Stimulated activated CD8-positive, alpha-beta memory T cell treated with anti-CD3 and anti-CD28 coated beads, Interleukin-7, amount 100 ng/mL, for 1 hour (primary cell): Measurements from ENCODE around the gene PRXL2B.
A peak's percentile ranks its signal among the peaks of the same experiment; 100 is the strongest.
"Not testable (repeated sequence)": the region's sequence is repeated elsewhere in the genome, so short reads cannot be mapped to it uniquely, and the experiment has no call there.

Source experiments
- DNase-seq, 2 donors: peaks; one replicate each; pipeline ENCODE4 v3.0.0-alpha.2; 2020; ENCODE audit warnings: low read depth in 2 of 2

The PRXL2B gene

DNA sequence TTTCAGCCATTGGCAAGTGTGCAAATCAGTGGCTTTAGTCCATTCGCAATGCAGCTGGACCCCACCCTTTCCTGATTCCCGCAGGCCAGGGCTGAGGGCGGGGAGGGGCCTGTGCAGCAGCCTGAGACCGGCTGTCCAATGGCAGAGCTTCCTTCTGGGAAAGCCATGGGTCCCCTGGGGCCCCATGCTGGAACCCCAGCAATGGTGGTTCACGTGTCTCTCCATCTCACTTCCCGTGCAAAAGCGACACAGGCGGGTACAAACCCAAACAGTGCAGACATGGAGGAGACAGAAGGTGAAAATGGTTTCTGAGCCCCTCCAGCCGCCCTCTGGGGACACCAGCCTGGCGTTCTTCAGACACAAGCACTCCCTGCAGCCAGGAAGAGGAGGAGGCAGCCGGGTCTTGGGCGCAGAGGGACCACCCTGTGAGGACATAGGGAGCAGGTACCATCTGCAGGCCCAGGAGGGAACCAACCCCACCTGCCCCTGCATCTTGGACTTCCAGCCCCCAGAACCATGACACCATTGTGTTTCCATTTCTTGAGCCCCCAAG, 36.2 kb upstream of the PRXL2B start:
- DNase-seq: not testable (repeated sequence)

DNA sequence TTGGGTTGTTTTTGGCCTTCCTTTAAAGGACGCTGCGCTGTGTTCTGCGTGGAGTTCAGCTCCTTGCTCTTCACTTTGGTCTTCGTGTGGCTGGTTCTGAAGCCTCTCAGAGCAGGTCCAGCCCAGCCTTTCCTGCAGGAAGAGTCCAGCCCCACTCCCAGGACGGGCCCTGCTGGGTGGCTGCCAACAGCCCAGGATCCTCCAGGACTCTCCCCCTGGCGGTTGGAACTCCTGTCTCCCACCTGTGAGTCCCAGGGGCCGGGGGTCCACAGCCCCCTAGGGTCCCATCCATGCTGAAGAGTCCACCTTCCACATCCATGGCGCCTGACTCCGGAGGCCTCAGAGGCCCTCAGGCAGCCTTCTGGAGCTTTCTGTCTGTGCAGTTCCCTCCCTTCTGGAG, 35.0 kb upstream of the PRXL2B start:
- DNase-seq: not testable (repeated sequence)

DNA sequence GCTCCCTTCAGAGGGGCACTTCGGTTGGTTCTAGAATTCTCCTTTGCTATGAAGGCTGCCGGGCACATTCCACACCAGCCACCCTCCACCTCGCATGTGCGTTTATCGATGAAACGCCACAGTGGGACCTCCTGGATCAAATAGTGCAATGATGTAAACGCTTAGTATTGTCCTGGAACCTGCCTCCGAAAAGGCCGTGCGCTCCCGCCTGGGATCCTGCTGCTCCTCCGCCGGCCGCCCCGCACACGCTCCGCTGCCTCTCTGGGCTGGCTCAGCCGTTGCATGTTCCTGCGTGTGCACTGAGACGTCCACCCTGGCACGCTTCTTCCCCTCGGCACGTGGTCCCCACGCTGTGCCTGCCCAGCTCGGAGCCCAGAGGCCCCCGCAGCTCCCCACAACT, 34.4 kb upstream of the PRXL2B start:
- DNase-seq: no peak

DNA sequence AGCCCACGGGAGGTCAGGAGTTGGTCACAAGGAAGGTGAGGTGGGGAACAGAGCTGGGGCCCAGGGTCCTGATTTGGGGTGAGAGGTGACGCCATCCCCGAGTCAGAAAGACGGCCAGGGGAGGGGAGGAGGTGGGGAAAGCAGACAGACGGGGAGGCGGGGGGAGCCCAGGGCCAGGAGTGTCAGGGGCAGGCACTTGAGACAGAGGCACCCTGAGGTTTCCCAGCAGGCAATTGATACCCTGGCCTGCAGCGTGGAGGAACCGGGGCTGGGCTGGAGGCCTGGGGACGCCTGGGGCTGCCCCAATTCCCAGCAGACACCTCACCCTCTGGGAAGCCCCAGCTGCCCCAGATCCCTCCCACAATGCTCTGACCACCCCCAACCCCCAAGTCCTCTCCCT, 33.5 kb upstream of the PRXL2B start:
- DNase-seq: not testable (repeated sequence)

DNA sequence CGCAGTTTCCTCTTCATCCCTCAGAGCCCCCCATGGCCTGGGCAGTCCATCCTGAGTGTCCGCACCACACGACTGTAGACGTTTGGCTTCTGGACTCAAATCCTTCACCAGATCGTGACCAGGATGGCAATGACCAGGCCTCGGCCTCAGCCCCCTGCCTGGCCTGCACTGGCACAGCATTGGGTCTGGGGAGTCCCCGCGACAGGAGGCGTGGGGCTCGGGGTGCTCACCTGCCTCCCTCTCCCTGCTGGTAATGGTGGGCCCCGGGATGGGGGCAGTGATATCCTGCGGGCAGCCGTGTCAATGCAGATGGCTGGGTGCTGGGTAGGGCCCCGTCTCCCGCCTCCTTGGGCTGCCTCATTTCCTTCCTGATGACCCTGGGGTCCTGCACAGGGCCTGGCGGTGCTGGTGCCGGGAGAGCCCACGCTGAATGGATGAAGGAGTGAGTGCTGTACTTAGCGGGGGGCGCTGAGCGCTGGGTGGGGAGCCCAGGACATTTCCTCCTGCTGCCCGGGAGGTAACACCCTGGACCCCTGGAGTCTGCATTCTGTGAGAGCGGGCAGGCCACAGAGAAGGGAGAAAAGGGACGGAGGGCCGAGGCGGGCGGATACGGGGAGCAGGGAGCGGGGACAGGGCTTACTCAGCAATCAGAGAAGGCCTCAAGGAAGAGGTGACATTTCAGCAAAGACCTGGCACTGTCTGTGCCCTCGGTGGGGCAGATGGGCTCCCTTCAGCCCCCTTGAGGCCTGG, 32.5 kb upstream of the PRXL2B start:
- no peak for DNase-seq

DNA sequence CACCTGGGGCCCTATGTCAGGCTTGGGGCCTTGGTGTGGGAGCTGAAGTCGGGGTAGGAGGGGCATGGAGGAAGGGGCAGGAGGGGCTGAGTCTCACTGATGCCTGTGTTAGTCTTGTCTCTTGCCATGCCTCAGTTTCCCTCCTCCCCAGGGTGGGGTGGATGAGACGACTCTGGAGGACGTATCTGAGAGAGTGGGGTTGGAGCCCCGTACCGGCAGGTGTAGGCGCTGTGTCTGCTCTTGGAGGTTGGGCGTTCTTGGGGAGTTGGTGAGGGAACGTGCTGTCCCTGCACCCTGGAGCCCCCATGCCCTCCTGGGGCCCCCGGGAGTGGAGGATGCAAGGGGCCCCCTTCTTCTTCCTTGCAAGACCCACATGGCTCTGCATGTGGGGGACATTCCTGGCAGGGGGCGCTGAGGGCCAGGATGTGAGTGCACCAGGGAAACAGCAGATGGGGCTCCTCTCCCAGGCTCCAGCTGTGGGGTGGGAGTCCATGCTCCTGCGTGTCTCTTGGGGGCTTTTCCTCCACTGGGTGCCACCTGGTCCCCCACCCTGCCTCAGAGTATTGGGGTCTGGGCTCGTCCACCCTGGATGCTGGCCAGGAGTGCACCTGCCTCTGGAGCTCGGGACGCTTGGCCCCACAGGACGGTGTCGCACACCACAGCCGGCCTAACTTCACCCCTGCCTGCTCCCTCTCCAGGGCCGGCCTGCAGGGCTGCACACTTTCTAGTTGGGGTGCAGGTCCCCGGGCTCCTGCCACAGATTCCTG, 31.8 kb upstream of the PRXL2B start:
- DNase-seq: no peak

DNA sequence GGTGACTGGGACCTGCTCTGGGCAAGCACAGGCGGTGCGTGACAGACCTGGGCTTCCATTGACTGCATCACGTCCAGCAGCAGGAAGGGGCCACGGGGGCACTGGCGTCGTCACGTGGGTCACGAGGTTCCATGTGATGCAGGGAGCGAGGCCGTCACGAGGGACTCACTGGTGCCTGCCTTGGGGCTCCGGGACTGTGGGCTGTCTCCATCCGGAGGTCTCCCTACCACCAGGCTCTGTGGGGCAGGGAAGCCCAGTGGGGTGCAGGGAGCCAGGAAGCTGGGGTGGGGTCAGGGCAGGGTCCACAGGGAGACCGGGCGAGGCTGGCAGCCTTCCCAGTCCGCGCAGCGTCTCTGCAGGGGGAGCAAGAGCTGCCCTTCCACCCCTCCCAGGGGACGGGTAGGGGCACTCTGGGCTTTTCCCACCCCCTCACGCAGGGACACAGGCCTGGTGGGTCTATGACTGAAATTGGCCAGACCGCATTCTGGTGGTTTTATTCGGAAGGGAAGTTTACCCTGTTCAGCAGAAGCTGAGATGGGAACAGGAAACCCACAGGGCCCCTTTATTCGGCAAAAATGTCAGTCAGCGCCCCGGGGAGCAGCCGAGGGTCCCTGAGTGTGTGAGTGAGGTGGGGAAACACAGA, 30.8 kb upstream of the PRXL2B start:
- DNase-seq: peak in 1 of 2 donors; percentile 41

DNA sequence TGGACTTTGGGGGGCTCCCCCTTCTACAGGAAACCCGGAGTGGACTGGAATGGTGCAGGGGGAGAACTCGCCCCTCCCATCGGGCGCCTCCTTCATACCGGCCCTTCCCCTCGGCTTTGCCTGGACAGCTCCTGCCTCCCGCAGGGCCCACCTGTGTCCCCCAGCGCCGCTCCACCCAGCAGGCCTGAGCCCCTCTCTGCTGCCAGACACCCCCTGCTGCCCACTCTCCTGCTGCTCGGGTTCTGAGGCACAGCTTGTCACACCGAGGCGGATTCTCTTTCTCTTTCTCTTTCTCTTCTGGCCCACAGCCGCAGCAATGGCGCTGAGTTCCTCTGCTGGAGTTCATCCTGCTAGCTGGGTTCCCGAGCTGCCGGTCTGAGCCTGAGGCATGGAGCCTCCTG, 30.3 kb upstream of the PRXL2B start, which contains the start of gene TNFRSF14:
Gene TNFRSF14, plus strand, starts transcription at position 95 of the 401 bp plus-strand sequence. Its CDS starts 294 bp downstream, at position 389.
- peak in 1 of 2 donors; percentile 48 for DNase-seq

DNA sequence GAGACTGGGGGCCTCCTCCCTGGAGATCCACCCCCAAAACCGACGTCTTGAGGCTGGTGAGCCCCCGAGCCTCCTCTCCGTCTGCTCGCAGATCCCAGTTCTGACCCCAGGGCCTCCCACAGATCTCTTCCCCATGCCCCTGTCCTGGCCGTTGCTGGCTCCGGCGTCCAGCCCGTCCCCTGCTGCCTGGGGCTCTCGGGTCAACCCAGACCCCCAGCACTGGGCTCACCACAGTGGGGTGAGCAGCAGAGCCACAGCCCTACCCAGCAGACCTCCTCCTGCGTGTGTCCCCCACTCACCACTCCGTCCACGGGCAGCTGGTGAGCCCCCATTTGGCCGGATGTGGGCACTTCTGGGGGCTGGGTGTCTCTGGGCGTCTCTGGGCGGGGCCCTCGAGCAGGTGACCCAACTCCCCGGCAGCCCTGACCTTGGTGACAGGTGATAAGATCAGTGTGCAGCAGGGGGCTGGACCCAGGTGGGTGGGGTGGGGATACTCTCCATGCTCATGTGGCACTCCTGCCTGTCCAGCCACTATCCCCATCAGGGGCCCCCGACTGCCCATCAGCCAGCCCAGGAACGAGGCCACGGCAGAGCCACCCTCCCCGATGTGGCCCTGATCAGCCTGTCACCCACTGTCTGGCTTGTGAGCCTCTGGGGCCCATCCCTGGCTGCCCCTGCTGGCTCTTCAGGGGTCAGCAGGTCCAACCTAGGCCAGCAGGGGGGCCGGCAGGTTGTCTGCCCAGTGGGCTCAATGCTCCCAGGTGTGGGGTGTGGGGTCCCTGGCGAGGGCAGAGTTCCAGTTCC, 29.7 kb upstream of the PRXL2B start:
- DNase-seq: no peak

DNA sequence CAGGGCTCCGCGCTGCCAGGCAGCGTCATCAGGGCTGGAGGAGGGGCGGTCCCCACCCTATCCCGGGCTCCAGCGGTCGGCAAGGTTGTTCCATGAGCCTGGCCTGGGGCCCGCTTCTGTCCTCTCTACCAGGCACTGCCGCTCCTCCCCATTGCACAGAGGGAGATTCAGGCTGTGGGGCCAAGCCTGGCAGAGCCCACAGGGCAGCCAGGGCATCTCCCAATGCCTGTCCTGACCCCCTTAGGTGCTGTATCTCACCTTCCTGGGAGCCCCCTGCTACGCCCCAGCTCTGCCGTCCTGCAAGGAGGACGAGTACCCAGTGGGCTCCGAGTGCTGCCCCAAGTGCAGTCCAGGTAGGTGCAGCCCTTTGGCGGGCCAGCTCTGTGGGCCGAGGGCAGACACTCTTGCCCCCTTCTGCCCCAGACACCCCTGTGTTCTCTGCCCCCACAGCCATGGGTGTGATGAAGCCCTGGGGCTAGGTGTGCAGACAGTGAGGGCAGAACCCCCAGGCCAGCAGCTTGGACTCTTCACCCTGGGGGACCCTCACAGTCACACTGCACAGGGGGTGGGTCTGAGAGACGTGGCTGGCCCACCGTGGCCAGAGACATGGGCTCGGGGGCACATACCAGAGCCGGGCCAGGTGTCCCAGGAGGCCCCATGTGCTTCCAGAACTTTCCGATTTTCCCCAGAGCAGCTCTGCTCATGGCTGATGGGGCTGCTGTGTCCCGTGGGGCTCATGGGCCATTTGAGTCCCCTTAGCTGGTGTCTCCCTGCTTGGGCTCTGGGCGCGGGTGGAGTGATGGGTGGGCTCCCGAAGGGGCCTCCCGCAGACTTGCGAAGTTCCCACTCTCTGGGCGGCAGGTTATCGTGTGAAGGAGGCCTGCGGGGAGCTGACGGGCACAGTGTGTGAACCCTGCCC, 28.8 kb upstream of the PRXL2B start:
- no peak for DNase-seq

DNA sequence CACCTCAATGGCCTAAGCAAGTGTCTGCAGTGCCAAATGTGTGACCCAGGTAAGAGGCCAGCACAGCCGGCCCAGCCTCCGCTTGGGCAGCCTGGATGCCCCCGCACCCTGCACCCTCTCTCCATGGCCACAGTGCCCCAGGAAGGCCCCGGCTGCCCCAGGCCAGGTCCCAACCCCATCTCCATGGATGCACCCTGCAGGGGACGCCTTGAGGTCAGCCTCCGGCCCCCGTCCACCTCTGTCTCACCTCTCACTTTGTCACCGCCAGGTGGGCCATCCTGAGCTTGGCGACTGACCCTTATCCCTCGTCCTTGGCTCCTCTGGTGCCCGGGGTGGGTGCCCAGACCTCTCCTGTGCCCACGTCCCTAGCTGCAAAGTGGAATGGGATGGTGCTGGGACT, 28.2 kb upstream of the PRXL2B start:
- DNase-seq: no peak

DNA sequence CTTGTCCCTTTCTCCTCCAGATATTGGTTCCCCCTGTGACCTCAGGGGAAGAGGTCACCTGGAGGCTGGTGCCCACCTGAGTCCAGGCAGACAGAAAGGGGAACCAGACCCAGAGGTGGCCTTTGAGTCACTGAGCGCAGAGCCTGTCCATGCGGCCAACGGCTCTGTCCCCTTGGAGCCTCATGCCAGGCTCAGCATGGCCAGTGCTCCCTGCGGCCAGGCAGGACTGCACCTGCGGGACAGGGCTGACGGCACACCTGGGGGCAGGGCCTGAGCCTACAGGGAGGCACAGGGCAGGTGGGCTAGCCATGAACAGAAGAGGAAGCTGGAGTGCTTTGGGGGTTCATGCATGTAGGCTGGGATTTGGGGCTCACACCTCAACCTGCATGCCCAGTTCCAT, 27.7 kb upstream of the PRXL2B start:
- no peak for DNase-seq

DNA sequence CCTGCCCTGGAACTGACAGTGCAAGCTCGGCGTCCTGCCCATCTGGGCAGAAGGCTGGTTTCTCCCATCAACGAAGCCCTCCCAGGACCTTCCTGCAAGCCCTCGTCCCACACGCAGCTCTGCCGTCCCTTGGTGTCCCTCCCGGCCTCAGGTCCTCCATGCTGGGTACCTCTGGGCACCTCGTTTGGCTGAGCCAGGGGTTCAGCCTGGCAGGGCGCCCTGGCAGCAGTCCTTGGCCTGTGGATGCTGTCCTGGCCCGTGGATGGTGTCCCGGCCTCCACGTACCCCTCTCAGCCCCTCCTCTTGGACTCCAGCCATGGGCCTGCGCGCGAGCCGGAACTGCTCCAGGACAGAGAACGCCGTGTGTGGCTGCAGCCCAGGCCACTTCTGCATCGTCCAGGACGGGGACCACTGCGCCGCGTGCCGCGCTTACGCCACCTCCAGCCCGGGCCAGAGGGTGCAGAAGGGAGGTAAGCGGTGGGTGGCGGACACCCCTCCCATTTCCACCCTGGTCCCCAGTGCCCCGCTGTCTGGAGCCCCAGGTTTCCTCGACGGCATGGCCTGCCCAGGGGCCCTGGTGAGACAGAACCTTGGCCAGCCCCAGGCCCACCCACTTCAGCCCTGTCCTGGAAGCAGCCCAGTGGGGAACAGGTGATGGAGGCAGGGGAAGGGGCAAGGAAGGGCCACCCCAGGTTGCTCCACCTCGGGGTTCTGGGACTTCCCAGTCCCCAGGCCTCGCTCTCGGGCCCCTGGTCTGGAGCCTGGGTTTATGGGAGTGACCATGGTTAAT, 26.9 kb upstream of the PRXL2B start:
- DNase-seq: no peak

DNA sequence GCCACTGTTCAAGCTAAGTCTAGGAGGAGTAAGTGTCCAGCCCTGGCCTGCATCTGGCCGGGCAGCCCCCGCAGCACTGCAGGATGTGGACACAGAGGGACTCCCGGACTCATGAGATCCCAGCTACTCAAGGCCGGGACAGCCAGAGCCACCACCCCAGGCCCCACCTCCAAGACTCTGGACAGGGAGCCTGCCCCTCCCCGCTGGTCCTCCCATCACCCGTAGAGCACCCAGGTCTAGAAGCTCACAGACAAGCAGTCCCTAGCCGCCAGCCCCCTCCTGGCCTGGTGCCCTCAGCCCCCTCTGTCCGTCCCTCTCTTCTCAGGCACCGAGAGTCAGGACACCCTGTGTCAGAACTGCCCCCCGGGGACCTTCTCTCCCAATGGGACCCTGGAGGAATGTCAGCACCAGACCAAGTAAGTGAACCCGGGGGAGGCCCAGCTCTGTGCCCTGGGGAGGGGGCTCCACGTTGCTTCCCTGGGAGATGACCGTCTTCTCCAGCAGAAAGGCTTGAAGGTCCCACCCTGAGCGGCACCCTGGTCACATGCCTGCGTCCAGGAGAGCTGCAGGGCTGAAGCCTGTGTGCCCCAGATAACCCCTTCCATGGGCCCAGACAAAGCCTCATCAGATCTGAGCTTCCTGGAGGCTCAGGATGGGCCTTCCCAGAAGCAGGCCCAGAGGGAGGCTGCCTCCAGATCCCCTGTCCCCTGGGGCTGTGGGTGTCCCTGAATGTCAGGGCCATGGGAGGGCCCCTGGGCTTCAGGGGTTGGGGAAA, 26.1 kb upstream of the PRXL2B start:
- no peak for DNase-seq

DNA sequence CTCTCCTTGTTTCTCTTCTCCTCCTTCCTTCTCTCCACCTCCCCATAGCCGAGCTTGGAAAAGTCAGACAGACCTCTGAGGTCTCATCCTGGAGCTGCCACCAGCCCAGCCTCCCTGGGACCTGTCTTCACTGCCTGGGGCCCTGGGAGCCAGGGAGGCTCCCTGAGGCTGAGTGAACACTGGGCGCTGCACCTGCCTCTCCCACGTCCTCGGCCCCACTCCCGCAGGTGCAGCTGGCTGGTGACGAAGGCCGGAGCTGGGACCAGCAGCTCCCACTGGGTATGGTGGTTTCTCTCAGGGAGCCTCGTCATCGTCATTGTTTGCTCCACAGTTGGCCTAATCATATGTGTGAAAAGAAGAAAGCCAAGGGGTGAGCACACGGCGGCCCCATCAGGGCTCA, 25.1 kb upstream of the PRXL2B start:
- no peak for DNase-seq

DNA sequence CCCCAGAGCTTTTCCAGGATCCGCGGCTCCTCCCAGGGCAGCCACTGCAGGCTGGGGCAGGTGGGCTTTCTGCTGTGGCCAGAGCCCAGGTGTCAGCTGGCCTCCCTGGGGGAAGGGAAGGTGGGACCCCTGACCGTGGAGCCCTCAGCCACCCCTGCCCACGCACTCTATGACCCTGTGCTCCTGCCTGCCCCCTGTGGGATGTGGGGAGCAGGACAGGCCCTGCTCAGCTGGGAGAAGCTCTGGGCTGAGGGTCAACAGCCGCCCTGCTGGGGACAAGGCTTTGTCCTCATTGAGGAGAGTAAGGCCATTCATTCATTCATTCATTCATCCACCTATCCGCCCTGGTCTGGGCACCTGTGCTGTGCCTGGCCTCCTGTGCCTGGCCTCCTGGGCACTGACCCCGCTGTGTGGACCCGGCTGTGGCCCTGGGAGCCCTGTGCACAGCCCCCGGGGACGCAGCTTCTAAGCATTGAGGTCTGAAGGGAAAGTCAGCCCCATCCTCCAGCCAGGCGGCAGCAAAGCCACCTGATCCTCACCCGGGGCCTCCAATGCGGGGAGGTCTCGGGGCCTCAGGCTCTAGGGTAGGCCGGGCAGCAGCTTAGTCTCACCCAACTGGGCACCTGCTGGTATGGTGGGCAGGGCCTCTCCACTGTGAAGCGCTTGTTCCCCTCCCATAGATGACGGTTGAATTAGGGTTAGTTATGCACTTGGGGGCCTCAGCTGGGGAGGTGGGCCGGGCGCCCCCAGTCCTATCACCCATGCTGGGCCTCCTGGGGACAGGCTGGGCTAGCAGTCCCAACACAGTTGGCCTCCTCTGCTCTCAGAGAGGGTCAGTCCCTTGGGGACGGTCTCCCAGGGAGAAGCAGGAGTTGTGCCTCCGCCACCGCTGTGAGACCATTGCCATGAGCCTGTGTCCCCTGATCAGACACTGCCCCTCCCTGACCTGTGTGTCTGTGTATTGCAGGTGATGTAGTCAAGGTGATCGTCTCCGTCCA, 24.4 kb upstream of the PRXL2B start:
- DNase-seq: no peak

DNA sequence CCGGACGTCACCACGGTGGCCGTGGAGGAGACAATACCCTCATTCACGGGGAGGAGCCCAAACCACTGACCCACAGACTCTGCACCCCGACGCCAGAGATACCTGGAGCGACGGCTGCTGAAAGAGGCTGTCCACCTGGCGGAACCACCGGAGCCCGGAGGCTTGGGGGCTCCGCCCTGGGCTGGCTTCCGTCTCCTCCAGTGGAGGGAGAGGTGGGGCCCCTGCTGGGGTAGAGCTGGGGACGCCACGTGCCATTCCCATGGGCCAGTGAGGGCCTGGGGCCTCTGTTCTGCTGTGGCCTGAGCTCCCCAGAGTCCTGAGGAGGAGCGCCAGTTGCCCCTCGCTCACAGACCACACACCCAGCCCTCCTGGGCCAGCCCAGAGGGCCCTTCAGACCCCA, 23.4 kb upstream of the PRXL2B start:
- no peak for DNase-seq
